GM18499 (cell line): Measurements from ENCODE around the gene KCNN2.

Source experiments
- ATAC-seq: cut with Tn5 transposase; IDR thresholded peaks from one replicate; pipeline ENCODE4 v1.9.1; 2021; ENCODE audit warnings: moderate number of reproducible peaks; ENCODE audit not compliant: insufficient read depth, unreplicated experiment

The KCNN2 gene

DNA sequence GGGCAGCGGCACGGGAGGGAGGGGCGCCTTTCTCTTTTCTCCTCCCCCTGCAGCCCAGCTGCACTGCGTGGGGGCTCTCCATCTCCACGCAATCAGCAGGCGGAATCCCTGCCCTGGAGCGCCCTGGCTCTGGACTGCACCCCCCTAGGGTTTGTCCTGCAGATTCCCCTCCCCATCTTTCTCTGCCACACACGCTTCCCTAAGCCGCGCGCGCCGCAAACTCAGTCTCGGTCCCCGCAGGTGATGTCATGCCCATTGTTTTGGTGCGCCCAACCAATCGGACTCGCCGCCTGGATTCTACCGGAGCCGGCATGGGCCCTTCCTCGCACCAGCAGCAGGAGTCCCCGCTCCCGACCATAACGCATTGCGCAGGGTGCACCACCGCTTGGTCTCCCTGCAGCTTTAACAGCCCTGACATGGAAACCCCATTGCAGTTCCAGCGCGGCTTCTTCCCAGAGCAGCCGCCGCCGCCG lies at the start of gene KCNN2:
TSS of gene KCNN2 (plus strand) at position 347 of the 473 bp plus-strand sequence. CDS start at position 417, 70 bp downstream.
- no peak for ATAC-seq

DNA sequence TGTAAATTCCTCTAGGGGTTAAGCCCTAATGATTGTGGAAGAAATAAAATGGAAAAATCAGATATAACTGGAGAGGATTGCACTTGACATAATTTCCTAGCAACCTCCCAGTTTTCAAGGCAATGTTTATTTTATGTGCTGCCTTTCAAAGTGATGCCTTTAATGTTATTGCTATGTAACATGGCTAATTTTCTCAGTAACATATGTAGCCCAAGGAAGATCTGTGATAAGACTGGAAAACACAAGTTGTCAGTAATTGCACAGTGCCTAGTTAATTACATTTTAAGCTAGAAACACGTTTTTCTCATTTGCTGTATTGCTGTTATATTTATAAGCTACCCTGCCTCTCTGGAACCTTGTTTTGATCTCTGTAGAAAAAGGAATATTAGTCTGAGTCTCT lies 49.2 kb upstream of the KCNN2 start:
- ATAC-seq = no peak

DNA sequence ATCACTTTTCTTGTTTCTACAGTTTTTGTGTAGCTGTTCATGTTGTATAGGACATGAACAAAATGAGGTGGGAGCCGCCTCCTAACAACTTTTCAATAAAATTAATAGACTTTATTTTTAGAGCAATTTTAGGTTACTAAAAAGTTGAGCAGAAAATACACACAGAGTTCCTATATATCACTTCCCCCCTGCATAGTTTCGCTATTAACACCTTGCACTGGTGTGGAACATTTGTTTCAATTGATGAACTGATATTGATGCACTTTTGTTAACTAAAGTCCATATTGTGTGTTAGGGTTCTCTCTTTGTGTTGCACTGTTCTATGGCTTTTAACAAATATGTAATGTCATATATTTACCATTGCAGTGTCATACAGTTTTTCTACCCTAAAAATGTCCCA lies 47.8 kb upstream of the KCNN2 start:
- no peak for ATAC-seq

DNA sequence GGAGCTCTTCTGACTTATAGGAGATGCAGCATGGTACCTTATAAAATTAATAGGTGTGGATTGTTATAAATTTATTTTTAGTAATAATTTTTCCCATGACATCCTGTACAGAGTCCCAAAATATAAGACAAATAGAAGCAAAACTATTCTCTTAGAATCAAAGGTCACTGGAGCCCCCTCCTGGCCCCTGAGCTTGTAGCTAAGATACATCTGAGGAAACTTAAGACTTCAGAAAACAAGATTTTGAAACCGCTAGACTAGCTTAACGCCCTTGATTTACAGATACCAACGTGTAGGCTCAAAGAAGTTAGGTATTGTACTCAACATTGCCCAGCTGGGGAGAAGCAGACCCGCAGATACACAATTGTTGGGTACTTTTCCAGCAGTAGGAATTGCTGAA lies 45.7 kb upstream of the KCNN2 start:
- no peak for ATAC-seq

DNA sequence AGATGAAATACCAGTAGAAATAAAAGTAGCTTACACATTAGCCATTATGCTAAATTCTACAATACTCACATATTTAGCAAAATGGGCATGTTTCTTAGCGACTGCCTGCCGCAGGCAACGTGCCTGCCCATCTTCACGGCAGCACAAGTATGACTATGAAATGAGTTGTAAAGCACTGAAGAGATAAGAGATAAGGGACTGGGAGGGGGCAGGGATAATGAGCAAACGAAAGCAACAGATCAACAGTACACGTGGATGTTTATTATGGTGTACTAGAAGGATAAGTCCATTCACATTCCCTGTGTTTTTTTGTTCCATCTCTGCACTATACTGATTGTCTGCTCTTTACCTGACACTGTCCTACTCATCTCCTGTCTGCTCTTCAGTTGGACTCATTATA lies 44.1 kb upstream of the KCNN2 start:
- no peak for ATAC-seq

DNA sequence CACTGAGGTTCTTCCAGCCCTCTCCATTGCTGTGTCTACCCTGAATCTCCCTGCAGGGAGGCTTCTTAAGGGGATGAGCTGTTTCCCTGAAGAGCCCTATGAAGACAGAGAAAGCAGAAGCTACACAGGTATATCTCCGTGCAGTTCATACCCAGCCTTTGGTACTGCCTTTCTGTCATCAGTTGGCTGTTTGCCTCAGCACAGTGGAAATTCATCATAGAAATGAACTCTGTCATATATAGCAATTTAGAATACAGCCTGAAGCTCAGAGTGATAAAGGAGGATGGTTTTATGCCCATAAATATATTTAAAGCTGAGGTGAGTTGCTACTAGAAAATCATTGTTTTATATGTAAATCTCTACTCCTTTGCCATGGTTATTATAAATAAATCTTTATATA lies 42.6 kb upstream of the KCNN2 start:
- ATAC-seq = no peak

DNA sequence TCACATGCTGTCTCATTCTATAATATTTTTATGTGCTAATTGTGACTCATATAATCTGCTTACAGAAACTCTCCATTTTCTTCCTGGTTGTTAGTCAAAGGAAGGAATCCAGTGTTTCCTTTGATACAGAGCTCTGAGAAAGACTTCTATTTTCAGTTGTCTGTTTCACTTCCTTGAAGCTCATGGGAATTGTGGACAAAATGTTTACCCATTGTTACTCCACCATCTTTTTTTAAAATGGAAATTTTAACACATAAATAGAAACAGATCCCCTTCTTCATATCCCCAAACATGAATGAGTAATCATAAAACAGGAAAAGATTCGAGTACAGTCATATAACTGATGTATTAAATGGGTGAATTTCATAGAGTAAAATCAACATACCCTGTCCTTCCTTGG lies 42.0 kb upstream of the KCNN2 start:
- ATAC-seq = no peak

DNA sequence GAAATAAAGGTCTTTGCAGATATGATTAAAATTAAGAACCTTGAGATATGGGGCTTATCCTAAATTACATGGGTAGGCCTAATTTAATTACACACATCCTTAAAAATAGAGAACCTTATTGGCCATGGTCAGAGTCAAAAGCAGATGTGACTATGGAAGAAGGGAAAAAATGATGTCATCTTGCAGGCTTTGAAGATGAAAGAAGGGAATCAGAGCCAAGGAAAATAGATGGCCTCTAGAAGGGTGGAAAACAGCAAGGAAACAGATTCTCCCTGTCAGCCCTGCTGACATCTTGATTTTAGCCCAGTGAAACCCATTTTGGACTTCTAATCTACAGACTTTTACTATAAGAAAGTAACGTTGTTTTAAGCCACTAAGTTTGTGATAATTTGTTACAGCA lies 37.6 kb upstream of the KCNN2 start:
- ATAC-seq = no peak

DNA sequence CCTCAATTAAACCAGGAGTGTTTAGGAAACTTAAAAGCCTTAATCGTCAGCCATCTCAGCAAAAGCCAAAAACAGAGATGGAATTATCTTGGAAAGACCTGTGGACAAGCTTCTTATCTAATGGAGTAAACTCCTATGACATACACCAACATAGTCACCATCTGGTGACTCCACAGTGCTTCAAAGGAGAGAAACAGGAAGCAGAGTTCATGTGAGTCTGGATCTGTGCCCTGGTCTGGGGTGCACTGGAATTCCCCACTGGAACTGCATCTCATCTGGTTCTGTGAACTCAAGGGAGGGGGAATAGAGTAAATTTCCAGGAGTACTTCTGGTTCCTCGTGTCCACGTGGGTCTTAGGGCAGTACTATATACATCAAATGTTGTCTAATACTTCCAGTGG lies 36.3 kb upstream of the KCNN2 start:
- no peak for ATAC-seq

DNA sequence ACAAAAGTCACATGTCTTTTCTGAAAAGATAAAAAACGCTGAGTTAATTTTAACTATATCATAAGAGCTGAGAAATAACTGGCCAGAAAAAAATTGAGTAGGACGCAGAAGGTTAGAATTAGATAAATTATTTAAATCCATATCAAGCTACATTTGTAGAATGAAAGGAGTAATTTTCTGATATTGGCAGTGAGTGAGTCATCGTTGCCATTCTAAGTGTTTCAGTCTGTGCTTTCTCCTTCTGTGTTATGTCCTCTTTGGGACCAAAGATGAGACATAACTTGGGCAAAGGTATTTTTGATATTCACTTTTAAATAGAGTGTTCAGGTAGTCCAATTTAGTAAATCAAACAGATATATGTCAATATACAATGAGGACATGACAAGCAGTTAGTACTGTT lies 34.4 kb upstream of the KCNN2 start:
- no peak for ATAC-seq

DNA sequence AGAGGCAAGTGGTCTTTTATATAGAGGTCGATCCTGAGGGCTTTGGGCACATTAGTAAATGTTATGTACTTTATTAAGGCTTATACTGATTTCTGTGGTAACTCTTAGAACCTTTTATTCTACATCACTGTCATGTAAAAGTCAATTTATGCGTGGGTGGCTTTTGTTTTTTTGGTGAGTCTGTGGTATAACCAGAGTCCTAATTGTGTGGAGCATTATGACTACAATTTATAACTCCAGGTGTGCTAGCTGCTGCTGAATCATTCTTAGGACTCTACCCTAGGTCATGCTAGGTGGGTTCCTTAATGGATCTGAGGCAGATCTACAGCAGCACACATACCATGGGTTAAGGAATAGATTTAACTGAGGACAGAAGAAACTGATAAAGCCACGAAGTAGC lies 33.9 kb upstream of the KCNN2 start:
- ATAC-seq = no peak

DNA sequence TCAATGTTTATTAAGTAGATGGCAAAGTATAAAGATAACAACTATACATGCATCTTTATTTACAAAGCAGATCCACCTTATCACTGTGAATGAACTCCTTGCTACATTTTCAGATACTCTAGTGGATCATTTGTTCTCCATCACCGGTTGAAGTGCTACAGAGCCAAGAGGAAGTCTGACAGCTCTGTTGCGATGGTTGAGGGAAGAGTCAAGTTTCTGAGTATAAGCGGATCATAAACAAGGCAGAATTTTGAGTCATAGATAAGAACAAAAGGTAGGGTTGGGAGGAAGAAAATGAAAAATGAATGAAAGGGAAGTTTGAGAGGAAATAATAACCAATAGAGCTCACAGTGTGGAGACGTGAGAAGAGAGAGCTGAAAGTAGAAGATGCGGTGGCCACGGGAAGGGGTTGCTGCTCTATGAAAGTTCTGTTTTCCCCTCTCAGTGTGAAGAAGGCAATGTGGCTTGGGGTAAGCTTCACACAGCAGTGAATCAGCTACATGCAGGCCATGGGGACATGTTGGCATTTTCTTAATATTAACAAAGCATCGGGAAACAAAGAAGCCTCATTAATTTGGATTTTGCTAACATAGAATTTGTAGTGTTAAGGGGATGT lies 30.8 kb upstream of the KCNN2 start:
- ATAC-seq = no peak

DNA sequence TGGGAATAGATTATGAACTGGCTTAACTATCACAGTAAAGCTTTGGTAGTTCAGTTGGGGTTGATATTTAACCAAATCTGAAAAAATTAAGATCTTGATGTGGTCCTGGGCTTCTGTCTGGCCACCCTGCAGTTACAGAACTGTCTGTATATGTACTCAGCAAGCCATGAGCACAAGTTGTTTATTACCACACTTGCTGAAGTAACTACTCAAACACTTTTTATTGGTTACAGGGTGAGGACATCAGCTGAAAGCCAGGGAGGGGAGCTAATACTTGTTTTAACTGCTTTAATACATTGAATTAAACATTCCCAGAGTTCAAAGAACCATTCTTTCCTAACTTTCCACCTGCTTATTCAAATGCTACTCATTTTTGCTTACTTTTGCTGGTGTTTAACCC lies 29.4 kb upstream of the KCNN2 start:
- ATAC-seq = no peak

DNA sequence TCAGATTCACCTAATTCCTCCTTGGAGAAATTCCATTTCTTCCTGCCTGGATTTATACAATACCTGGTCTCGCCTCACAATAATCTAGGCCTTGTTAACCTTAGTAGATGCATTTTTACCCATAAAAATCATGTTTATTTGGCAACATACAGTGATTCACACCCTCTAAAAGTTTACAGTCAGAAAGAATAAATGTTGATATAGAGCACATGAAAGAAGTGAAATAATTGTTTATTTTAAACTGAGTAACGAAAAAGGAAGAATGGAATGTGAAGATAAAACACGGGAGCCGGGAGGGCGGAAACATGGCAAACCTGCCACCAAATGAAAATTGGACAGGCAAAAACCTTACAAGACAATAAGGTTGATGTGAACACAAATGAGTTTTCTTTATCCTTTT lies 28.9 kb upstream of the KCNN2 start:
- no peak for ATAC-seq

DNA sequence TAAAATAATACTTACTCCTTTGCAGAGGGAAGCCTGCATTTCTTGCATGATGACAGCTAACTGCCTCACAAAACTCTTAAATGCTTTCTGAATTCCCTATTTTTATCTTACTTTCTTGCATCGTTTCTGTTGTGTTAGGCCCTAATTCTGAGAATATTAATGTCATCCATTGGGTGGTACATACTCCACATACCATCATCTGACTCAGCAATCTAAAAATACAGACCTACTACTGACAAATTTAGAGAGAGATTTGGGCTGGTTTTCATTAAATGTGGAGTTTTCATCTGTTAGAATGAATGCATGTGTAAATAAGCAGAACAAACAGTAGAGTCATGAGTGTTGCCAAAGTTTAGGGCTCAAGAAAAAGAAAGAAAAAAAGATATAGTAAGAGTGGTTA lies 26.5 kb upstream of the KCNN2 start:
- no peak for ATAC-seq

DNA sequence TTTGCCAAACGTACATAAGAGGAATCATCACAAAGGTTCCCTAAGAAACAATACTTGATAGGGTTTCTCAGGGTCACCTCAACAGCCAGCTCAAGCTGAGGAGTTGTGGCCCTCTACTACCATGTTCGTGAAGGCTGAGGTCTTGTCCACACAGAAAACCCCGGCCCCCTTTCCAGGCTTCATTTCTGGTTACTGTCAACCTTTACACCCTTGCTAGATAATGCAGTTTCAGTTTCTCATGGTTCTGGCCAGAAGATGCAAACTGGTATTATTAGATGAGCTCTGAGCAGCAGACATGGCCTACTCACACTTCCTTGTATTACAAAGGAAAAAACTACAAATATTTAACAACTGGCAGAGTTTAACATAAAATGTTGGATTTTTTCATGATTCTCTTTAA lies 22.8 kb upstream of the KCNN2 start:
- ATAC-seq = no peak

DNA sequence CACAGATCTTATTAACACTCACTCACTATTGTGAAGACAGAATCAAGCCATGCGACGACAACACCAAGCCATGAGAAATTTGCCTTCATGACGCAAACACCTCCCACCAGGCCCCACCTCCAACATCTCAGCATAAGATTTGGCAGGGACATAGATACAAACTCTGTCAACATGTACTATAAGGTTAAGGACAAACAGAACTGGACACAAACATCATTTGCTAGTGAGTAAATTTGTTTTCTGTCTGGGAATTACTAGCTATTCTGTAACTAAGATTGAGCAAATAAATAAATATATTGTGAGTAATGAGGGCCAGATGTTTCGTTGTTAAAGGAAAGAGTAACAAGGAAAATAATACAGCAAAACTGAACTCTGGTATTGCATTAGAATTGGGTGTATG lies 15.7 kb upstream of the KCNN2 start:
- no peak for ATAC-seq

DNA sequence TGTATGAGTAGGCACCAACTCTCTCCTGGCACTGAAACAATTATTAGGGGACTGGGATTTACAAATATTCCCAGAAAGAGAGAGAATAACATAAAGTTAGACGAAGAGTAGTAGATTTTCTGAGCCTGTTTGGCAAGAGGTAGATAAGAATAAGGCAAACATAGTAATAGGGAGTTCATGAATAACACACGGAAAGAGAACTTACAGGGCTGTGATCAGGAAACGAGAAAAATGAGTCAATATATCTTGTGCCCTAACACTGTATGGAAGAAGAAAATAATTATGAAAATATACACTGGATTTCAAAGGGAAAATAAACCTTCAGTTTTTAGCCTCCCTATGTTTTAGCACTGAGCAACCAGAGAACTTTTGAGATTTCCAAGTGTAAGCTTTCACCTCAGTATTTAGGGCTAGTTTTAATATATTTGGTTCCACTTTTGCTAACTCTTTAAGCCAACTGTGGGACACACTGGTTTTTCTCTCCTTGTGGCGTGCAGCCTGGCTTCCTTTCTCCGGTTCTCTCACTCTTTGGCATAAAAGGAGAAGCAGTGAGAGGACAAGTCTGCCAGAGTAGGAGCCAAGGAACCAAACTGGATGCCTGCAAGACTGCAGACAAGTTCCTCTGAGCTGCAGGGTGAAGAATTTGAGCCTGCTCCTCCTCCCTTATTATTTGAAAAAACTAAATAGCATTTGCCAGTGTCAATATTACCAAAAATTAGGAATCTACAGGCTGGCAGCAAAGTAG lies 6.6 kb upstream of the KCNN2 start:
- no peak for ATAC-seq

DNA sequence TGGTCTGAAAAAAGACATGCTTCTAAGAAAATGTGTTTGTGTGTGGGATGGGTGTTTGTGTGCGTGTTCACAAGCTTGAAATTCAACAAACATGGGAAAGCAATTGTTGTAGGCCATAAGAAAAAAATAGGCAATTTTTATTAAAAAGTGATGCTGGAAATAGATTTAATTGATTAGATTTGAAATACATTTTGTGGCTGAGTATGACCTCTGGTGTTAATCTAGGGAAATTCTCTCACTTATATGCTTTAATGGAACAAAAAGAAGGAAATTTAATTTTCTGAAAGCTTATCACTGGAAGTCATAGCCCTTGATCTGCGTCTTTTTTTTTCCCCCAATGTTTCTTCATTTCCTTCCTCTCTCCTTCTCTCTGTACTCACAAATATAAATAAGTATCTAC lies 3.5 kb upstream of the KCNN2 start:
- ATAC-seq = no peak

DNA sequence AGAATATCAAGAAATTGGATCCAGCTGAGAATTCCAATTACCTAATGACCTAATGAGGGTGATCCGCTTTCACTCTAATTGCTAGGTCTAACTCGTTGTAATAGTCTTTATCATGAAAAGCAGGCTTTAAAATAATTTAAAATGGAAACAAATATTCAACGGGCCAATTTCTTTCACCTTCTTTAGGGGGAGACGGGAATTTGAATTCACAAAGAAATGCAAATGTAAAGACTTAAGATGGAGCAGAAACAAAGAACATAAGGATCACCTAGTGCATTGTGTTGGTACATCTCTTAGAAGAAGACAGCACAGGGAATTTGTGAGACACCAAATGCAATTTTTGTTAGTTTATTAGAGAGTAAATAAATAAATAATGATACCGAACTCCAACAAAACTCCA lies 1.5 kb upstream of the KCNN2 start:
- ATAC-seq = no peak

DNA sequence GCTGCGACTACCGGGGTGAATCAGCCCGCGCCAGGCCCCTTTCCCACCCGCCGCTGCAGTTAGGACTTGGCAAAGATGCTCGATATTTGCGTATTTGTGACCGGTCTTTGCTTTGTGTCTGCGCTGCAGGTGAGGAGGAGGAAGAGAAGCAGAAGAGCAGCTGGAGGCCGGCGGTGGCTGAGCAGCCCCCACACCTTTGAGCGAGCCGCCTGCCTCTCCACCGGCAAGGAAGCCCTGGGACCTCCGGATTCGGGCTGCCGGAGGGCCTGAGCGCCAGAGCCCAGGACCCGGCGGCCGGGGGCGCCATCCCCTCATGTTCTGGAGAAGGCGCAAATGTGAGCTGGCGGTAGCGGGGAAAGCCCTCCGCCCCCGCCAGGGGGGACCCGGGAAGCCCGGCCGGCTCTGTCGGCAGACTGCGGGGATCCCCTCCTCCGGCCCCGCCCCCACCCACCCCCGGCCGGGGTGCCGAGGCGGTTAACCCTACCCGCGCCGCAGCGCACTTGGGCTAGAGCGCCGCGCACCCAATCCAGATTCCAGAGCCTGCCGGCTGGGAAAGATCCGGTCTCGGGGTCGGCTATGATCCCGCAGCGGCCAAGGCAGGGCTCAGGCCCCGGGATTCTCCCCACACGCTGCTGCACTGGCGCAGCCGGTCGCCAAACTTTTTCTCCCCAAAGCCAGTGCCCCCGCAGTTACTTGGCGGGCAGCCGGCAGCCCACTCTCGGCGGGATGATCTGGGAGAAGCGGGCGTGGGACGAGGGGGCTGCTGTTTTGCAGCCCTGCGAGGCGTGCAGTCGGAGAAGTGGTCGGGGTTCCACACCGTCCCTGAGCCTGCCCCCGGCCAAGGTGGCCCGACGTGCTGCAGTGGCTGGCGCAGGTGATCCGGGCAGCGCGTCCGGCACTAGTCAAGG lies 800 bp upstream of the KCNN2 start:
- no peak for ATAC-seq
